OCI-LY3 (cell line): ENCODE measurements around the gene SERPINH1.

ENCODE experiments used
- CTCF ChIP-seq: fragments of 200-600, 300-600 bp; sonication (generic); IDR thresholded peaks from 2 replicates; pipeline ENCODE4 v1.5.1; 2014; ENCODE audit warnings: antibody characterized with exemption, low read length, low read depth
- EZH2phosphoT487 ChIP-seq: fragments of 200-600 bp; shearing (Covaris generic); IDR thresholded peaks from 2 replicates; pipeline ENCODE4 v1.6.1; 2018; ENCODE audit warnings: antibody characterized with exemption, mixed run types, low read depth

GRCh38 chr11:75589051-75589450, 27.0 kb downstream of the SERPINH1 start:
- no peak for TF ChIP-seq CTCF
- TF ChIP-seq EZH2phosphoT487, result no peak
